GM12873 (cell line): ENCODE data around the gene GCDH.

ENCODE experiments used
- TF ChIP-seq, protein P1 (sequence below): IDR thresholded peaks from 2 replicates; pipeline ENCODE4 v1.5.1; 2012; ENCODE audit warnings: low read depth, mild to moderate bottlenecking, moderate library complexity, low read length, control low read depth; ENCODE audit not compliant: insufficient read depth; ENCODE audit errors: missing control alignments

Gene GCDH

DNA sequence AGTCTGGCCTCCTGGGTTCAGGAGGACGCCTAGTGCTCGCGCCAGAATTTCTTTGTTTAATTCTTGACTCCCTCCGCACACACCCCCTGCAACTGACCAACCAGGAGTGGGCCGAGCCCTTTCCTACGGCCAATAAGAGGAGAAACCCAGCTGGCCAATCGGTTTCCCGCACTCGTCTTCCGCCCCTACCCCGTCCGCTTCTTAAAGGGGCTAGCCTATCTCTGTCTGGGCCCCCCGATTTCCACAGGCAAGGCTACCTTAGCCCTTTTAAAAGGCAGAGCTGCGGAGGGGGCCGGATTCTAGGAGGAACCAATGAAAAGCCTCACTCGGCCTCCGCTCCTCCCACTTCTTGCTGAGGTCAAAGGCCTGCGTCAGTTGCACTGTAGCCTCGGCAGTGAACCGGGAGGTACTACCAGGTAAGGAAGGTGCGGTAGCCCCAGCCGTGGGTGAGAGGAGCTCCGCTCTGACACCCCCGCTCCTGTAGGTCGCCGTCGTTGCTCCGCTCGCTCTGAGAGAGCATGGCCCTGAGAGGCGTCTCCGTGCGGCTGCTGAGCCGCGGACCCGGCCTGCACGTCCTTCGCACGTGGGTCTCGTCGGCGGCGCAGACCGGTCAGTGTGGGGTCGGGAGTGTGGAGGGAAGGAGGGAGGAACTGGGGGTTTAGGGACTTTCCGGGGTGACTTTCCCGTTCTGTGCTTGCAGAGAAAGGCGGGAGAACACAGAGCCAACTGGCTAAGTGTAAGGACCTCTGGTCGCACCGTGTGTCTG is at the start of gene GCDH:
TSS of gene GCDH (plus strand) at position 374 of the 766 bp plus-strand sequence. CDS start at position 519, 145 bp downstream.
- TF ChIP-seq, protein P1, sequence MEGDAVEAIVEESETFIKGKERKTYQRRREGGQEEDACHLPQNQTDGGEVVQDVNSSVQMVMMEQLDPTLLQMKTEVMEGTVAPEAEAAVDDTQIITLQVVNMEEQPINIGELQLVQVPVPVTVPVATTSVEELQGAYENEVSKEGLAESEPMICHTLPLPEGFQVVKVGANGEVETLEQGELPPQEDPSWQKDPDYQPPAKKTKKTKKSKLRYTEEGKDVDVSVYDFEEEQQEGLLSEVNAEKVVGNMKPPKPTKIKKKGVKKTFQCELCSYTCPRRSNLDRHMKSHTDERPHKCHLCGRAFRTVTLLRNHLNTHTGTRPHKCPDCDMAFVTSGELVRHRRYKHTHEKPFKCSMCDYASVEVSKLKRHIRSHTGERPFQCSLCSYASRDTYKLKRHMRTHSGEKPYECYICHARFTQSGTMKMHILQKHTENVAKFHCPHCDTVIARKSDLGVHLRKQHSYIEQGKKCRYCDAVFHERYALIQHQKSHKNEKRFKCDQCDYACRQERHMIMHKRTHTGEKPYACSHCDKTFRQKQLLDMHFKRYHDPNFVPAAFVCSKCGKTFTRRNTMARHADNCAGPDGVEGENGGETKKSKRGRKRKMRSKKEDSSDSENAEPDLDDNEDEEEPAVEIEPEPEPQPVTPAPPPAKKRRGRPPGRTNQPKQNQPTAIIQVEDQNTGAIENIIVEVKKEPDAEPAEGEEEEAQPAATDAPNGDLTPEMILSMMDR = peak; percentile 4

DNA sequence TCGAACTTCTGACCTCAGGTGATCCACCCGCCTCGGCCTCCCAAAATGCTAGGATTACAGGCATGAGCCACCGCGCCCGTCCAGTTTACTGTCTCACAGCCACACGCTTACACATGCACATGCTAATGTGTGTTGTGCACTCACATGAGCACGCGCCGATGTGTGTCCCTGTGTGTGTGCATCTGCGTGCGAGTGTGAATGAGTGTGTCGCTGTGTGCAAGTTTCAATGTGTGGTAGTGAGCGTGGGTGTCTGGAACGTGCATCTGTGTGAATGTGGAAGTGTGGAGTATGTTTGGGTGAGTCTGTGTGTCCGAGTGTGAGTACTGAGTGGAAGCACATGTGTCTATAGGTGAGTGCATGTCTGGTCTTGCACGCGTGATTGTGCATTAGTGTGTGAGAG is 48.4 kb upstream of the GCDH start:
- TF ChIP-seq, protein P1 = no peak

- TF ChIP-seq, protein P1 = no peak
Observed at GRCh38 chr19:12843328-12843727, 47.6 kb upstream of the GCDH start.

GRCh38 chr19:12843999-12844732 is 46.8 kb upstream of the GCDH start:
- TF ChIP-seq, protein P1 = no peak

DNA sequence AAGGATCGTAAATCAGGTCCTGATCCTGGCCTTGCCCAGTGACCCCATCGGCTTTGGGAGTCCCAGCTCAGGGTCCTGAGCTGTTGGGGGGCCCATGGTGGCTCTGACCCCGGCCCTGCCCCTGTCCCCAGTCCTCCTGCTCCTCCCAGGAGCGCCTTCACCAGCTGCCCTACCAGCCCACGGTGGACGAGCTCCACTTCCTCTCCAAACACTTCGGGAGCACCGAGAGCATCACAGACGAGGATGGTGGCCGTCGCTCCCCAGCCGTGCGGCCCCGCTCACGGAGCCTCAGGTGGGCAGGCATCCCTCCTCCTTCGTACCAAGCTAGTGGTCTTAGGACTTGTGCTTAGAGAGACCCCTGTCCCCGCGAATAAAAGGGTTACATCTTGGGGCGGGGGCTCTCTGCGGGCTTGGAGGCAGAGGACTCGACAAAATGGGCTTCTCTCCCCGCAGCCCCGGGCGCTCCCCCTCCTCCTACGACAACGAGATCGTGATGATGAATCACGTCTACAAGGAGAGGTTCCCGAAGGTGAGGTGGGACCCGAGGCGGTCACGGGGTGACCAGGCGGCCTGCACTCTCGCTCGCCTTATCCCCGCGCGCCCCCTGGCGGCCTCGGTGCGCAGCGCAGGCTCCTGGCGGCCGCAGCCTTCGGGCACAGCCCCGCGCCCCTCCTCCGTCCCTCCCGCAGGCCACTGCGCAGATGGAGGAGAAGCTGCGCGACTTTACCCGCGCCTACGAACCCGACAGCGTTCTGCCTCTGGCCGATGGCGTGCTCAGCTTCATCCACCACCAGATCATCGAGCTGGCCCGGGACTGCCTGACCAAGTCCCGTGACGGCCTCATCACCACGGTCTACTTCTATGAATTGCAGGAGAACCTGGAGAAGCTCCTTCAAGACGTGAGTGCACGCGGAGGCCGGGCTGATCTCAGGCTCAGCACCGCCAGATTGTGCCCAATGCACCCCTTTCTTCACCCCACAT is 43.5 kb upstream of the GCDH start:
- TF ChIP-seq, protein P1 = peak; percentile 99

DNA sequence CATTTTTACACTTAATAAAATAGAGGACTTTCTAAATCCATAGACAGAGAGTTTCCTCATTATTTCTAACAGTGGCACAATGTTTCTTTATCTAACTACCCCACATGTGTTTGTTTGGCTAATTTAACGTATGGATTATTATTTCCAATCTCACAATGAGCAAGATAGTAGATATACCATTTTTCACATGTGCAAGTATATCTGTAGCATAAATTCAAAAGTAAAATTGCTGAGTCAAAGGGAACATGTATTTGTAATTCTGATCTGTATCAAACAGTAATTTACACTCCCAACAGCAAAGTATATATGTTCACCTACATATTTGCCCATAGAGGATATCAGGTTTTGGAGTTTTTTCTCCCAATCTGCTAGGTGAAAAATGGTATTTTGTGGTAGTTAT is 34.3 kb upstream of the GCDH start:
- TF ChIP-seq, protein P1 = no peak
